ENCODE data around the gene LRRC7. TPM values are rescaled to one million over a fixed set of nuclear protein-coding genes. Genes with fewer than 3 reads are reported as not detected.

Gene LRRC7
- total and polyA plus RNA-seq, 5 donors from 2014 or later = 0.07 to 0.15 (median 0.15) TPM; not detected in 2

DNA sequence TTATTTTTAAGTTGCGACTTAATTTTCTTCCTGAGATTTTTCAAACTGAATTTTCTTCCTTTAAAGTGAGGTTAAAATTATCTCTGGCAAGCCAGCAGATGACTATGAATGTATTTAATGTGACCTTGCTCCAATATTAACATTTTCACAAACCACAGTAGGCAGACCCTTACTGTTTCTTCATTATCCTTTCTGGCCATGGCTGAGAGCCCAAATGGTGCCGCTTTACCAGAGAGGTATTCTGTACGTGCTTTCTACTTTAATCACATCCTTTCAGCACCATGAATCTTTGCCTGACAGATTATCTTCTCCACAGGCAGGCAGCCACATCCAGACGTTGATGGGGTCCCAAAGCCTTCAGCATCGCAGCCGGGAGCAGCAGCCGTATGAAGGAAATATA lies 508.0 kb downstream of the LRRC7 start:
- H3K27ac ChIP-seq (ENCODE audit: insufficient read depth, low read length, poor library complexity, severe bottlenecking) = no peak overlapping the region
- no peaks in the 10 kb centered on the region for H3K9me3 ChIP-seq (ENCODE audit: control insufficient read depth in 2 of 2, low read length in 2 of 2)
- ATAC-seq (ENCODE audit: low read depth in 2 of 2) (no peak), DNase-seq (no peak)
- no peak overlapping the region for H3K4me3 ChIP-seq (ENCODE audit: low read depth, low read length)
- H3K27ac Mint-ChIP-seq = no peak overlapping the region
- H3K36me3 Mint-ChIP-seq = no peaks in the 10 kb centered on the region
- no peaks in the 10 kb centered on the region for H3K4me1 ChIP-seq (ENCODE audit: control insufficient read depth, insufficient read depth, low read length, poor library complexity, severe bottlenecking)
- H3K27me3 ChIP-seq (ENCODE audit: control insufficient read depth, insufficient read depth, low read length) = no peaks in the 10 kb centered on the region
- no peak overlapping the region for H3K4me3 Mint-ChIP-seq
- no peaks in the 10 kb centered on the region for H3K27me3 Mint-ChIP-seq
- peaks cover 0 to 1% (median 0%) of the 10 kb centered on the region in 7 donors for H3K9me3 Mint-ChIP-seq
- H3K36me3 ChIP-seq (ENCODE audit: control insufficient read depth, insufficient read depth, low read length) = no peaks in the 10 kb centered on the region
- H3K4me1 Mint-ChIP-seq = no peaks in the 10 kb centered on the region

DNA sequence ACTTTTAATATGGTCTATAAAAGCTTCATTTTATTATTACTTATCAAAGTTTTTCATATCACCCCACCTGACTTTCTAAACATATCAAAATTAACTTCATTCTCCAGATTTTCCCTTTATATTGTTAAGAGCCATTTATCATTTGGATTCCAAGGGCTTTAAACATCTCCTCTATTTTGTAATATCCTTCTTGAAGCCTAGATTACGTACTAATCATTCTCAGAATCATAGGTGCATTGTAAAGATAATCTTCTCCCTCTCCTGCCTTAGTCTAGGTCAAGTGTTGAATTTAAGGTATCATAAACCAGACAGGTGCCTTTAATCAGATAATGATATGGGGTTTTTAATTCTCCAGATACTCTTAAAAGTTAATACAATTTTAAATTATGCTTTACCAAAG lies 509.3 kb downstream of the LRRC7 start:
- no peak for ATAC-seq (ENCODE audit: low read depth in 2 of 2)
- H3K4me1 Mint-ChIP-seq = no peaks in the 10 kb centered on the region
- H3K27me3 ChIP-seq (ENCODE audit: control insufficient read depth, insufficient read depth, low read length) = no peaks in the 10 kb centered on the region
- H3K9me3 ChIP-seq (ENCODE audit: control insufficient read depth in 2 of 2, low read length in 2 of 2) = no peaks in the 10 kb centered on the region
- no peaks in the 10 kb centered on the region for H3K36me3 ChIP-seq (ENCODE audit: control insufficient read depth, insufficient read depth, low read length)
- H3K9me3 Mint-ChIP-seq = peaks cover 0 to 2% (median 0%) of the 10 kb centered on the region in 7 donors
- no peaks in the 10 kb centered on the region for H3K36me3 Mint-ChIP-seq
- H3K27ac Mint-ChIP-seq = no peak overlapping the region
- no peak overlapping the region for H3K4me3 ChIP-seq (ENCODE audit: low read depth, low read length)
- no peaks in the 10 kb centered on the region for H3K4me1 ChIP-seq (ENCODE audit: control insufficient read depth, insufficient read depth, low read length, poor library complexity, severe bottlenecking)
- no peaks in the 10 kb centered on the region for H3K27me3 Mint-ChIP-seq
- no peak for DNase-seq
- no peak overlapping the region for H3K27ac ChIP-seq (ENCODE audit: insufficient read depth, low read length, poor library complexity, severe bottlenecking)
- H3K4me3 Mint-ChIP-seq = no peak overlapping the region

DNA sequence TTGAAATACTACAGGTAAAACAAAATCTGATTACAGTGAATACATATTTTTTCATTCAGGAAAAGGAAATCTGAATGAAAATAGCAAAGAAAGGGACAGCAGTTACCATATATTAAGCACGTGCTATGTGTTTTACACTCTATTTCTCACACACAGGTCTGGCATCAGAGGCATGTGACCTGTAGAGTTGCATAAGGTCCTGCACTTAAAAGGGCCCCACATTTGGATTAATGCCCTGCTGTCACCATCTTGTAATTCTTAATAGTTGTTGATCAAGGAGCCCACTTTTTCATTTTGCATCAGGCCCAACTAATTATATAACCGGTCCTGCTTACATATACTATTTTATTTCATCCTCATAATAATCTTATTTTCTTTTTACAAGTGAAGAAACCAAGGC lies 511.8 kb downstream of the LRRC7 start:
- Histone ChIP-seq H3K9me3 (ENCODE audit: control insufficient read depth in 2 of 2, low read length in 2 of 2) (no peaks in the 10 kb centered on the region), H3K4me3 (ENCODE audit: low read depth, low read length) (no peak overlapping the region), H3K36me3 (ENCODE audit: control insufficient read depth, insufficient read depth, low read length) (no peaks in the 10 kb centered on the region), H3K4me1 (ENCODE audit: control insufficient read depth, insufficient read depth, low read length, poor library complexity, severe bottlenecking) (no peaks in the 10 kb centered on the region), H3K27ac (ENCODE audit: insufficient read depth, low read length, poor library complexity, severe bottlenecking) (no peak overlapping the region), H3K27me3 (ENCODE audit: control insufficient read depth, insufficient read depth, low read length) (no peaks in the 10 kb centered on the region)
- no peaks in the 10 kb centered on the region for H3K36me3 Mint-ChIP-seq
- no peak overlapping the region for H3K4me3 Mint-ChIP-seq
- no peak overlapping the region for H3K27ac Mint-ChIP-seq
- H3K4me1 Mint-ChIP-seq = no peaks in the 10 kb centered on the region
- H3K27me3 Mint-ChIP-seq = no peaks in the 10 kb centered on the region
- no peak for ATAC-seq (ENCODE audit: low read depth in 2 of 2)
- H3K9me3 Mint-ChIP-seq = peaks cover 0 to 11% (median 0%) of the 10 kb centered on the region in 7 donors
- DNase-seq = no peak

GRCh38 chr1:70083519-70083918 lies 515.8 kb downstream of the LRRC7 start:
- no peak overlapping the region for H3K4me3 Mint-ChIP-seq
- Histone ChIP-seq H3K36me3 (ENCODE audit: control insufficient read depth, insufficient read depth, low read length) (no peaks in the 10 kb centered on the region), H3K4me1 (ENCODE audit: control insufficient read depth, insufficient read depth, low read length, poor library complexity, severe bottlenecking) (no peaks in the 10 kb centered on the region), H3K9me3 (ENCODE audit: control insufficient read depth in 2 of 2, low read length in 2 of 2) (no peaks in the 10 kb centered on the region), H3K27ac (ENCODE audit: insufficient read depth, low read length, poor library complexity, severe bottlenecking) (no peak overlapping the region), H3K27me3 (ENCODE audit: control insufficient read depth, insufficient read depth, low read length) (no peaks in the 10 kb centered on the region), H3K4me3 (ENCODE audit: low read depth, low read length) (no peak overlapping the region)
- H3K27ac Mint-ChIP-seq = no peak overlapping the region
- peak in 1 of 3 donors; percentile 6 for DNase-seq
- H3K4me1 Mint-ChIP-seq = no peaks in the 10 kb centered on the region
- peaks cover 0 to 11% (median 1%) of the 10 kb centered on the region in 7 donors for H3K9me3 Mint-ChIP-seq
- H3K27me3 Mint-ChIP-seq = no peaks in the 10 kb centered on the region
- ATAC-seq (ENCODE audit: low read depth in 2 of 2) = no peak
- no peaks in the 10 kb centered on the region for H3K36me3 Mint-ChIP-seq

- no peaks in the 10 kb centered on the region for H3K36me3 ChIP-seq (ENCODE audit: control insufficient read depth, insufficient read depth, low read length)
- H3K27ac ChIP-seq (ENCODE audit: insufficient read depth, low read length, poor library complexity, severe bottlenecking) = no peak overlapping the region
- Mint-ChIP-seq H3K27me3 (peaks cover 5% of the 10 kb centered on the region), H3K4me1 (no peaks in the 10 kb centered on the region), H3K36me3 (no peaks in the 10 kb centered on the region), H3K9me3 (peaks cover 0 to 11% (median 2%) of the 10 kb centered on the region in 7 donors), H3K27ac (no peak overlapping the region), H3K4me3 (no peak overlapping the region)
- H3K27me3 ChIP-seq (ENCODE audit: control insufficient read depth, insufficient read depth, low read length) = no peaks in the 10 kb centered on the region
- no peak overlapping the region for H3K4me3 ChIP-seq (ENCODE audit: low read depth, low read length)
- no peaks in the 10 kb centered on the region for H3K9me3 ChIP-seq (ENCODE audit: control insufficient read depth in 2 of 2, low read length in 2 of 2)
- no peaks in the 10 kb centered on the region for H3K4me1 ChIP-seq (ENCODE audit: control insufficient read depth, insufficient read depth, low read length, poor library complexity, severe bottlenecking)
- ATAC-seq (ENCODE audit: low read depth in 2 of 2) (no peak), DNase-seq (no peak)
Observed at GRCh38 chr1:70084314-70084915, 516.7 kb downstream of the LRRC7 start.

GRCh38 chr1:70085521-70085920 lies 517.8 kb downstream of the LRRC7 start:
- no peak for DNase-seq
- no peak overlapping the region for H3K27ac ChIP-seq (ENCODE audit: insufficient read depth, low read length, poor library complexity, severe bottlenecking)
- no peaks in the 10 kb centered on the region for H3K4me1 Mint-ChIP-seq
- no peaks in the 10 kb centered on the region for H3K36me3 ChIP-seq (ENCODE audit: control insufficient read depth, insufficient read depth, low read length)
- H3K4me3 Mint-ChIP-seq = no peak overlapping the region
- H3K4me1 ChIP-seq (ENCODE audit: control insufficient read depth, insufficient read depth, low read length, poor library complexity, severe bottlenecking) = no peaks in the 10 kb centered on the region
- no peak overlapping the region for H3K4me3 ChIP-seq (ENCODE audit: low read depth, low read length)
- peaks cover 0 to 11% (median 2%) of the 10 kb centered on the region in 7 donors for H3K9me3 Mint-ChIP-seq
- H3K9me3 ChIP-seq (ENCODE audit: control insufficient read depth in 2 of 2, low read length in 2 of 2) = no peaks in the 10 kb centered on the region
- H3K27ac Mint-ChIP-seq = no peak overlapping the region
- no peaks in the 10 kb centered on the region for H3K36me3 Mint-ChIP-seq
- H3K27me3 ChIP-seq (ENCODE audit: control insufficient read depth, insufficient read depth, low read length) = no peaks in the 10 kb centered on the region
- ATAC-seq (ENCODE audit: low read depth in 2 of 2) = no peak
- peaks cover 5% of the 10 kb centered on the region for H3K27me3 Mint-ChIP-seq

GRCh38 chr1:70086897-70087296 lies 519.2 kb downstream of the LRRC7 start:
- no peak overlapping the region for H3K4me3 ChIP-seq (ENCODE audit: low read depth, low read length)
- Mint-ChIP-seq H3K36me3 (no peaks in the 10 kb centered on the region), H3K27ac (no peak overlapping the region), H3K9me3 (peaks cover 0 to 11% (median 0%) of the 10 kb centered on the region in 7 donors), H3K4me3 (no peak overlapping the region), H3K4me1 (no peaks in the 10 kb centered on the region), H3K27me3 (peaks cover 5% of the 10 kb centered on the region)
- ATAC-seq (ENCODE audit: low read depth in 2 of 2) (no peak), DNase-seq (no peak)
- no peaks in the 10 kb centered on the region for H3K4me1 ChIP-seq (ENCODE audit: control insufficient read depth, insufficient read depth, low read length, poor library complexity, severe bottlenecking)
- no peaks in the 10 kb centered on the region for H3K36me3 ChIP-seq (ENCODE audit: control insufficient read depth, insufficient read depth, low read length)
- peaks cover 2% of the 10 kb centered on the region for H3K27me3 ChIP-seq (ENCODE audit: control insufficient read depth, insufficient read depth, low read length)
- no peaks in the 10 kb centered on the region for H3K9me3 ChIP-seq (ENCODE audit: control insufficient read depth in 2 of 2, low read length in 2 of 2)
- H3K27ac ChIP-seq (ENCODE audit: insufficient read depth, low read length, poor library complexity, severe bottlenecking) = no peak overlapping the region

- H3K27me3 Mint-ChIP-seq = peaks cover 5% of the 10 kb centered on the region
- H3K4me3 Mint-ChIP-seq = no peak overlapping the region
- no peaks in the 10 kb centered on the region for H3K36me3 Mint-ChIP-seq
- H3K9me3 Mint-ChIP-seq = peaks cover 0 to 7% (median 0%) of the 10 kb centered on the region in 7 donors
- no peaks in the 10 kb centered on the region for H3K4me1 Mint-ChIP-seq
- no peaks in the 10 kb centered on the region for H3K4me1 ChIP-seq (ENCODE audit: control insufficient read depth, insufficient read depth, low read length, poor library complexity, severe bottlenecking)
- DNase-seq = no peak
- no peak overlapping the region for H3K27ac ChIP-seq (ENCODE audit: insufficient read depth, low read length, poor library complexity, severe bottlenecking)
- H3K27ac Mint-ChIP-seq = no peak overlapping the region
- no peaks in the 10 kb centered on the region for H3K36me3 ChIP-seq (ENCODE audit: control insufficient read depth, insufficient read depth, low read length)
- no peak for ATAC-seq (ENCODE audit: low read depth in 2 of 2)
- no peaks in the 10 kb centered on the region for H3K9me3 ChIP-seq (ENCODE audit: control insufficient read depth in 2 of 2, low read length in 2 of 2)
- H3K4me3 ChIP-seq (ENCODE audit: low read depth, low read length) = no peak overlapping the region
- peaks cover 7% of the 10 kb centered on the region for H3K27me3 ChIP-seq (ENCODE audit: control insufficient read depth, insufficient read depth, low read length)
Observed at GRCh38 chr1:70090141-70090540, 522.4 kb downstream of the LRRC7 start.

Data from CD4-positive, CD25-positive, alpha-beta regulatory T cell (primary cell).